ENCODE measurements around the gene NRXN3. TPM values are rescaled to one million over a fixed set of nuclear protein-coding genes. Genes with fewer than 3 reads are reported as not detected.

Gene NRXN3
- total and polyA plus RNA-seq, 11 donors: 0.19 to 2.2 (median 1.1) TPM

GRCh38 chr14:79082883-79083282 is 912.7 kb downstream of the NRXN3 start:
- no peaks in the 10 kb centered on the region for H3K9me3 ChIP-seq
- H3K27ac ChIP-seq: no peak overlapping the region
- ATAC-seq: no peak
- intact Hi-C loops (cut with DNase I): no loop called here
- 80 to 88% (median 86%) methylated on average over 2 of the region's 2 CpGs for WGBS, 4 donors
- no peak for TF ChIP-seq POLR2A (IDR thresholded peaks at IDR 0.05)
- TF ChIP-seq CTCF (IDR thresholded peaks at IDR 0.05): no peak
- H3K4me1 ChIP-seq: no peaks in the 10 kb centered on the region
- H3K27me3 ChIP-seq: no peaks in the 10 kb centered on the region
- no peak overlapping the region for H3K4me3 ChIP-seq
- no peak for DNase-seq
- no peaks in the 10 kb centered on the region for H3K36me3 ChIP-seq

DNA sequence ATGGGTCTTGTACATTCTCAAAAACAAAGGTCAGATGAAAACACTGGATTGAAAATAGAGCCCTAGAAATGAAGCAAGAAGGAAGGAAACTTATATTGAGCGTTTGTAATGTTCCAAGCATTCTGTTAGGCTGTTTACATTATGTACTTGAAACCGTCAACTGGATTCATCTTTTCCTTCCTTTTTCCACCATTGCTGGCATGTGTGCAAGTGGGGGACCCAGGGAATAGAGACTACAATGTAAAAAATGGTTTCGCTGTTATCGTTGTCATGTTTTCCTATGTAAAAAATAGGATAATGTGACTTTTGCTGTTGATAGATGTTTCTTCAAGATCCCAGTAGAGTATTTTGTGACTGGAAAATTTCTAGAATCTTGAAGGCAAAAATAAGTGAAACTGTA is 913.2 kb downstream of the NRXN3 start:
- no peak for TF ChIP-seq POLR2A (IDR thresholded peaks at IDR 0.05)
- no peak for TF ChIP-seq CTCF (IDR thresholded peaks at IDR 0.05)
- H3K36me3 ChIP-seq: no peaks in the 10 kb centered on the region
- no peaks in the 10 kb centered on the region for H3K9me3 ChIP-seq
- WGBS, 4 donors: 59 to 62% (median 61%) methylated on average over 4 of the region's 4 CpGs
- no peak for DNase-seq
- no peaks in the 10 kb centered on the region for H3K4me1 ChIP-seq
- H3K27me3 ChIP-seq: no peaks in the 10 kb centered on the region
- H3K27ac ChIP-seq: no peak overlapping the region
- no peak overlapping the region for H3K4me3 ChIP-seq
- ATAC-seq: no peak
- intact Hi-C loops (cut with DNase I): no loop called here

- 56 to 62% (median 59%) methylated on average over 4 of the region's 4 CpGs for WGBS, 4 donors
- no peaks in the 10 kb centered on the region for H3K4me1 ChIP-seq
- no peak overlapping the region for H3K27ac ChIP-seq
- TF ChIP-seq CTCF (IDR thresholded peaks at IDR 0.05): no peak
- no peak for TF ChIP-seq POLR2A (IDR thresholded peaks at IDR 0.05)
- ATAC-seq: no peak
- H3K27me3 ChIP-seq: no peaks in the 10 kb centered on the region
- DNase-seq: no peak
- H3K4me3 ChIP-seq: no peak overlapping the region
- intact Hi-C loops (cut with DNase I): no loop called here
- no peaks in the 10 kb centered on the region for H3K36me3 ChIP-seq
- H3K9me3 ChIP-seq: no peaks in the 10 kb centered on the region
Measured at GRCh38 chr14:79084861-79085260, 914.7 kb downstream of the NRXN3 start.

DNA sequence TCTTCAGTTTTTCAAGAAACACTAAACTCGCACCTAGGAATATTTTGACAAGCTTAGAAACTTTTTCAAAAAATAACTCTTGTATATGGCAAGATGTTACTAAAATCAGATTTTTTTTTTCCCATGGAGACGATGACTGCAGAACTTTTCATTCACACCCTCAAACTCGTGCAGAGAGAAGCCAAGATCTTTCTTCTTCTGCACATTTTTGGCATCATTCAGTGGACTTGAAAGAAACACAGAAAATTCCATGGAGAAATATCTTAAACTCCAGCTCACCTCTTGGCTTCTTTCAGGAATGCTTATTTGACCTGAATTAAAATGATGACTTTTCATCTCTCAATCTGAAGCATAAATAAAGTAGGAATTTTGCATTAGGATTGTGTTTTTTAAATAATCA is 919.4 kb downstream of the NRXN3 start:
- Histone ChIP-seq H3K36me3 (no peaks in the 10 kb centered on the region), H3K4me3 (no peak overlapping the region), H3K27me3 (no peaks in the 10 kb centered on the region), H3K27ac (no peak overlapping the region), H3K9me3 (no peaks in the 10 kb centered on the region), H3K4me1 (no peaks in the 10 kb centered on the region)
- TF ChIP-seq POLR2A (IDR thresholded peaks at IDR 0.05) (no peak), CTCF (IDR thresholded peaks at IDR 0.05) (no peak)
- no peak for ATAC-seq
- DNase-seq: no peak
- WGBS, 4 donors: 57 to 64% (median 62%) methylated on average over 3 of the region's 3 CpGs
- intact Hi-C loops (cut with DNase I): no loop called here

Measured in heart left ventricle (tissue), 16 donors.